ENCODE measurements around the gene LONRF2. TPM values are rescaled to one million over a fixed set of nuclear protein-coding genes. Genes with fewer than 3 reads are reported as not detected.

Gene LONRF2
- total and polyA plus RNA-seq, 2 of the 13 experiments (the other 11 are each of a cell fraction or from before 2014, with no cell fraction given) = not detected

DNA sequence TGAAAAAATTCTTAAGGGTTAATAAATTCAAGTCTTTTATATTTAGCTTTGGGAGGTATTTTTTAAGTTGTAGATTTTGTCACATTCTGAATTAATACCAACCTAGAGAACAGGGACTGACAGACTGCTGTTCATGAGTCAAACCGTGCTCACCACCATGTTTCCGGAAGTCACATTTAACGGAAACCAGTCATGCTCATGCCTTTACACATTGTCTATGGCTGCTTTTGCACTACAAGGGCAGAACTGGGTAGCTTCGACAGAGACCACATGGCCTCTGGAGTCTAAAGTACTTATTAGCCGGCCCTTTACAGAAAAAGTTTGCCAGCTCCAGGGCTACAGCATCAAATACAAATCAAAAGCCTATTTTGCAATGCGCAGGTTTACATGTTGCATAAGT, 33.3 kb downstream of the LONRF2 start (continued):
- TF ChIP-seq, protein P1, sequence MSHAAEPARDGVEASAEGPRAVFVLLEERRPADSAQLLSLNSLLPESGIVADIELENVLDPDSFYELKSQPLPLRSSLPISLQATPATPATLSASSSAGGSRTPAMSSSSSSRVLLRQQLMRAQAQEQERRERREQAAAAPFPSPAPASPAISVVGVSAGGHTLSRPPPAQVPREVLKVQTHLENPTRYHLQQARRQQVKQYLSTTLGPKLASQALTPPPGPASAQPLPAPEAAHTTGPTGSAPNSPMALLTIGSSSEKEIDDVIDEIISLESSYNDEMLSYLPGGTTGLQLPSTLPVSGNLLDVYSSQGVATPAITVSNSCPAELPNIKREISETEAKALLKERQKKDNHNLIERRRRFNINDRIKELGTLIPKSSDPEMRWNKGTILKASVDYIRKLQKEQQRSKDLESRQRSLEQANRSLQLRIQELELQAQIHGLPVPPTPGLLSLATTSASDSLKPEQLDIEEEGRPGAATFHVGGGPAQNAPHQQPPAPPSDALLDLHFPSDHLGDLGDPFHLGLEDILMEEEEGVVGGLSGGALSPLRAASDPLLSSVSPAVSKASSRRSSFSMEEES (CRISPR knock-in tag; IDR thresholded peaks at IDR 0.05) = no peak
- TF ChIP-seq, protein P2, sequence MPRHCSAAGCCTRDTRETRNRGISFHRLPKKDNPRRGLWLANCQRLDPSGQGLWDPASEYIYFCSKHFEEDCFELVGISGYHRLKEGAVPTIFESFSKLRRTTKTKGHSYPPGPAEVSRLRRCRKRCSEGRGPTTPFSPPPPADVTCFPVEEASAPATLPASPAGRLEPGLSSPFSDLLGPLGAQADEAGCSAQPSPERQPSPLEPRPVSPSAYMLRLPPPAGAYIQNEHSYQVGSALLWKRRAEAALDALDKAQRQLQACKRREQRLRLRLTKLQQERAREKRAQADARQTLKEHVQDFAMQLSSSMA (CRISPR knock-in tag; IDR thresholded peaks at IDR 0.05) = no peak
- TF ChIP-seq POLR2AphosphoS5 (IDR thresholded peaks at IDR 0.05; ENCODE audit: low read depth, low read length) (no peak), FOXK2 (IDR thresholded peaks at IDR 0.05) (no peak), SRSF4 (IDR thresholded peaks at IDR 0.05; ENCODE audit: low read depth, low read length, poor library complexity, severe bottlenecking) (no peak), NR2C2 (CRISPR knock-in tag; IDR thresholded peaks at IDR 0.05; ENCODE audit: borderline replicate concordance) (no peak), ZMAT3 (CRISPR knock-in tag; conservative IDR thresholded peaks at IDR 0.05) (no peak), CHCHD3 (CRISPR knock-in tag; IDR thresholded peaks at IDR 0.05) (no peak), MLLT10 (CRISPR knock-in tag; IDR thresholded peaks at IDR 0.05) (no peak), SNAI1 (CRISPR knock-in tag; IDR thresholded peaks at IDR 0.05; ENCODE audit: borderline replicate concordance) (no peak), ELF1 (CRISPR knock-in tag; IDR thresholded peaks at IDR 0.05) (no peak)
- TF ChIP-seq, protein P3, sequence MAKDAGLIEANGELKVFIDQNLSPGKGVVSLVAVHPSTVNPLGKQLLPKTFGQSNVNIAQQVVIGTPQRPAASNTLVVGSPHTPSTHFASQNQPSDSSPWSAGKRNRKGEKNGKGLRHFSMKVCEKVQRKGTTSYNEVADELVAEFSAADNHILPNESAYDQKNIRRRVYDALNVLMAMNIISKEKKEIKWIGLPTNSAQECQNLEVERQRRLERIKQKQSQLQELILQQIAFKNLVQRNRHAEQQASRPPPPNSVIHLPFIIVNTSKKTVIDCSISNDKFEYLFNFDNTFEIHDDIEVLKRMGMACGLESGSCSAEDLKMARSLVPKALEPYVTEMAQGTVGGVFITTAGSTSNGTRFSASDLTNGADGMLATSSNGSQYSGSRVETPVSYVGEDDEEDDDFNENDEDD (CRISPR knock-in tag; IDR thresholded peaks at IDR 0.05; ENCODE audit: borderline replicate concordance) = no peak
- TF ChIP-seq, protein P4, sequence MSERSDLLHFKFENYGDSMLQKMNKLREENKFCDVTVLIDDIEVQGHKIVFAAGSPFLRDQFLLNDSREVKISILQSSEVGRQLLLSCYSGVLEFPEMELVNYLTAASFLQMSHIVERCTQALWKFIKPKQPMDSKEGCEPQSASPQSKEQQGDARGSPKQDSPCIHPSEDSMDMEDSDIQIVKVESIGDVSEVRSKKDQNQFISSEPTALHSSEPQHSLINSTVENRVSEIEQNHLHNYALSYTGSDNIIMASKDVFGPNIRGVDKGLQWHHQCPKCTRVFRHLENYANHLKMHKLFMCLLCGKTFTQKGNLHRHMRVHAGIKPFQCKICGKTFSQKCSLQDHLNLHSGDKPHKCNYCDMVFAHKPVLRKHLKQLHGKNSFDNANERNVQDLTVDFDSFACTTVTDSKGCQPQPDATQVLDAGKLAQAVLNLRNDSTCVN (CRISPR knock-in tag; IDR thresholded peaks at IDR 0.05; ENCODE audit: borderline replicate concordance) = no peak
